Measurements from ENCODE around the gene MTRR. TPM values are rescaled to one million over a fixed set of nuclear protein-coding genes. Genes with fewer than 3 reads are reported as not detected.

The MTRR gene
- polyA plus RNA-seq, 1 of the 3 experiments (the other 2 are of a cell fraction): 18.4 TPM

- Histone ChIP-seq H3K9me3 (no peaks in the 10 kb centered on the region), H3K4me1 (ENCODE audit: control insufficient read depth in 1 of 2, insufficient read depth in 2 of 2, low read depth in 1 of 2, low read length in 1 of 2) (peaks cover 0 to 9% of the 10 kb centered on the region in 2 experiments; a peak in 1 of 4 replicates), H4K20me1 (ENCODE audit: insufficient read depth) (no peaks in the 10 kb centered on the region), H3K4me3 (ENCODE audit: low read depth in 2 of 2, low read length in 1 of 2) (peak overlapping the region; percentile 32 to 41; a peak in 3 of 4 replicates), H3K9me2 (no peaks in the 10 kb centered on the region), H3F3A (replicated peaks; ENCODE audit: insufficient read depth) (no peaks in the 10 kb centered on the region), H3K4me2 (peak overlapping the region; percentile 73), H3K27me3 (ENCODE audit: insufficient read depth) (peaks cover 25% of the 10 kb centered on the region), H3K27ac (ENCODE audit: low read depth in 2 of 2, low read length in 1 of 2) (no peak overlapping the region), H3K9ac (no peak overlapping the region), H3K36me3 (replicated peaks in 1 of 2; ENCODE audit: control insufficient read depth in 1 of 2, insufficient read depth in 2 of 2, low read length in 1 of 2) (no peaks in the 10 kb centered on the region), H3K79me2 (ENCODE audit: insufficient read depth) (no peaks in the 10 kb centered on the region), H2AFZ (ENCODE audit: low read depth) (peak overlapping the region; percentile 62; the same call in 1 of the 2 replicates)
- 3% methylated on average over 5 of the region's 44 CpGs for WGBS (ENCODE audit: low lambda C conversion rate)
- ChIA-PET POLR2A (no interaction called here), CTCF (interaction anchor here (0.9 to 1.9 kb wide), 6 partner anchors 8 to 33 kb away, joined by 3 to 11 read pairs (median 4); no protein-coding TSS in a partner anchor)
- DNase-seq: peak; percentile 78
- TF ChIP-seq RXRA (IDR thresholded peaks at IDR 0.05; ENCODE audit: borderline replicate concordance, low read depth) (no peak), RFX5 (IDR thresholded peaks at IDR 0.05; ENCODE audit: low read length) (no peak), SMC3 (IDR thresholded peaks at IDR 0.05; ENCODE audit: low read depth, low read length) (no peak), FOXJ3 (CRISPR knock-in tag; IDR thresholded peaks at IDR 0.05) (no peak), TCF12 (IDR thresholded peaks at IDR 0.05) (no peak), FOSL2 (IDR thresholded peaks at IDR 0.05; ENCODE audit: borderline replicate concordance, low read depth) (no peak), RAD21 (IDR thresholded peaks at IDR 0.05; ENCODE audit: low read length) (no peak), FOXM1 (IDR thresholded peaks at IDR 0.05; ENCODE audit: low read depth) (no peak), EZH2phosphoT487 (IDR thresholded peaks at IDR 0.05; ENCODE audit: borderline replicate concordance, low read depth) (no peak), NRF1 (IDR thresholded peaks at IDR 0.05; ENCODE audit: low read depth, low read length) (no peak), MAX (IDR thresholded peaks at IDR 0.05; ENCODE audit: low read depth) (no peak), POLR2AphosphoS5 (IDR thresholded peaks at IDR 0.05; ENCODE audit: low read depth, low read length) (no peak), TEAD4 (IDR thresholded peaks at IDR 0.05; ENCODE audit: borderline replicate concordance, insufficient read depth) (no peak), TAF1 (IDR thresholded peaks at IDR 0.05; ENCODE audit: borderline replicate concordance, low read depth, low read length) (no peak)
- TF ChIP-seq, protein P1, sequence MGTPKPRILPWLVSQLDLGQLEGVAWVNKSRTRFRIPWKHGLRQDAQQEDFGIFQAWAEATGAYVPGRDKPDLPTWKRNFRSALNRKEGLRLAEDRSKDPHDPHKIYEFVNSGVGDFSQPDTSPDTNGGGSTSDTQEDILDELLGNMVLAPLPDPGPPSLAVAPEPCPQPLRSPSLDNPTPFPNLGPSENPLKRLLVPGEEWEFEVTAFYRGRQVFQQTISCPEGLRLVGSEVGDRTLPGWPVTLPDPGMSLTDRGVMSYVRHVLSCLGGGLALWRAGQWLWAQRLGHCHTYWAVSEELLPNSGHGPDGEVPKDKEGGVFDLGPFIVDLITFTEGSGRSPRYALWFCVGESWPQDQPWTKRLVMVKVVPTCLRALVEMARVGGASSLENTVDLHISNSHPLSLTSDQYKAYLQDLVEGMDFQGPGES (IDR thresholded peaks at IDR 0.05; ENCODE audit: low read depth, low read length): no peak
- TF ChIP-seq, protein P2, sequence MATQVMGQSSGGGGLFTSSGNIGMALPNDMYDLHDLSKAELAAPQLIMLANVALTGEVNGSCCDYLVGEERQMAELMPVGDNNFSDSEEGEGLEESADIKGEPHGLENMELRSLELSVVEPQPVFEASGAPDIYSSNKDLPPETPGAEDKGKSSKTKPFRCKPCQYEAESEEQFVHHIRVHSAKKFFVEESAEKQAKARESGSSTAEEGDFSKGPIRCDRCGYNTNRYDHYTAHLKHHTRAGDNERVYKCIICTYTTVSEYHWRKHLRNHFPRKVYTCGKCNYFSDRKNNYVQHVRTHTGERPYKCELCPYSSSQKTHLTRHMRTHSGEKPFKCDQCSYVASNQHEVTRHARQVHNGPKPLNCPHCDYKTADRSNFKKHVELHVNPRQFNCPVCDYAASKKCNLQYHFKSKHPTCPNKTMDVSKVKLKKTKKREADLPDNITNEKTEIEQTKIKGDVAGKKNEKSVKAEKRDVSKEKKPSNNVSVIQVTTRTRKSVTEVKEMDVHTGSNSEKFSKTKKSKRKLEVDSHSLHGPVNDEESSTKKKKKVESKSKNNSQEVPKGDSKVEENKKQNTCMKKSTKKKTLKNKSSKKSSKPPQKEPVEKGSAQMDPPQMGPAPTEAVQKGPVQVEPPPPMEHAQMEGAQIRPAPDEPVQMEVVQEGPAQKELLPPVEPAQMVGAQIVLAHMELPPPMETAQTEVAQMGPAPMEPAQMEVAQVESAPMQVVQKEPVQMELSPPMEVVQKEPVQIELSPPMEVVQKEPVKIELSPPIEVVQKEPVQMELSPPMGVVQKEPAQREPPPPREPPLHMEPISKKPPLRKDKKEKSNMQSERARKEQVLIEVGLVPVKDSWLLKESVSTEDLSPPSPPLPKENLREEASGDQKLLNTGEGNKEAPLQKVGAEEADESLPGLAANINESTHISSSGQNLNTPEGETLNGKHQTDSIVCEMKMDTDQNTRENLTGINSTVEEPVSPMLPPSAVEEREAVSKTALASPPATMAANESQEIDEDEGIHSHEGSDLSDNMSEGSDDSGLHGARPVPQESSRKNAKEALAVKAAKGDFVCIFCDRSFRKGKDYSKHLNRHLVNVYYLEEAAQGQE (IDR thresholded peaks at IDR 0.05; ENCODE audit: low read depth, low read length): no peak
Observed at GRCh38 chr5:7849681-7850394, 19.1 kb upstream of the MTRR start.
